Mucosa of descending colon (tissue), 3 donors: ENCODE data around the gene ECSCR. TPM values are rescaled to one million over a fixed set of nuclear protein-coding genes. Genes with fewer than 3 reads are reported as not detected.
"Not testable (repeated sequence)": the region's sequence is repeated elsewhere in the genome, so short reads cannot be mapped to it uniquely, and the experiment has no call there.

ENCODE experiments used
- ATAC-seq: fragments of 200-7000 bp; cut with Tn5 transposase; one replicate; pipeline ENCODE4 v1.9.1; 2020; ENCODE audit warnings: mild to moderate bottlenecking, moderate library complexity
- DNase-seq, 3 donors: peaks; one replicate each; pipeline ENCODE4 v3.0.0-alpha.2; 2020
- H3K36me3 ChIP-seq: fragments of 200-600 bp; one replicate; pipeline ENCODE4 v1.8.0; 2021; ENCODE audit warnings: low read depth, mild to moderate bottlenecking
- H3K4me1 ChIP-seq: fragments of 200-600 bp; one replicate; pipeline ENCODE4 v1.8.0; 2021; ENCODE audit warnings: low read depth, mild to moderate bottlenecking
- H3K4me3 ChIP-seq: fragments of 200-600 bp; one replicate; pipeline ENCODE4 v1.8.0; 2021; ENCODE audit warnings: mild to moderate bottlenecking
- H3K9me3 ChIP-seq: fragments of 200-600 bp; one replicate; pipeline ENCODE4 v1.8.0; 2021; ENCODE audit warnings: mild to moderate bottlenecking
- CTCF ChIP-seq: fragments of 200-600 bp; IDR thresholded peaks from one replicate; pipeline ENCODE4 v1.8.0; 2022; ENCODE audit warnings: antibody characterized with exemption, mild to moderate bottlenecking
- intact Hi-C, 2 donors: fragments of 100-400 bp; cut with DNase I in 1 of 2; cut with micrococcal nuclease in 1 of 2; formaldehyde crosslinking; loops; one replicate each; pipeline versions ENCODE4 v1.11.0 to v1.11.1; 2022; cut with DNase I, micrococcal nuclease
- total RNA-seq, 3 donors: library from RNA; stranded (reverse); fragmentation: NEBNext Ultra II Directional in 2 of 3; extraction: Animal tissue kit (Norgen Biotek cat#: 25700) in 2 of 3; gene quantifications; one replicate each; pipeline versions ENCODE4 v1.2.1 to v1.2.4, GENCODE V29; 2021 to 2023
- donor health status: DM: no; HTN: no; CAD: no; lungs with moderate emphysema.
- donor health status: DM: no; HTN: no; CAD: no.
- donor health status: DM: no; HTN: yes; CAD: no.

The ECSCR gene
- total RNA-seq, 3 donors from 2014 or later, result 3.4 to 8.5 (median 7.9) TPM

- Histone ChIP-seq H3K36me3 (no peaks in the 10 kb centered on the region), H3K9me3 (no peaks in the 10 kb centered on the region), H3K4me3 (no peak overlapping the region), H3K4me1 (peaks cover 5% of the 10 kb centered on the region)
- ATAC-seq (no peak), DNase-seq (no peak)
- no peak for TF ChIP-seq CTCF
- intact Hi-C loops, result no loop called here
These were observed 51.3 kb downstream of the ECSCR start for GRCh38 chr5:139410993-139411828.

GRCh38 chr5:139410121-139410992 is 52.2 kb downstream of the ECSCR start:
- intact Hi-C loops, result no loop called here
- no peaks in the 10 kb centered on the region for H3K36me3 ChIP-seq
- TF ChIP-seq CTCF, result no peak
- no peaks in the 10 kb centered on the region for H3K4me1 ChIP-seq
- ATAC-seq, result no peak
- no peak overlapping the region for H3K4me3 ChIP-seq
- DNase-seq, result no peak
- no peaks in the 10 kb centered on the region for H3K9me3 ChIP-seq

DNA sequence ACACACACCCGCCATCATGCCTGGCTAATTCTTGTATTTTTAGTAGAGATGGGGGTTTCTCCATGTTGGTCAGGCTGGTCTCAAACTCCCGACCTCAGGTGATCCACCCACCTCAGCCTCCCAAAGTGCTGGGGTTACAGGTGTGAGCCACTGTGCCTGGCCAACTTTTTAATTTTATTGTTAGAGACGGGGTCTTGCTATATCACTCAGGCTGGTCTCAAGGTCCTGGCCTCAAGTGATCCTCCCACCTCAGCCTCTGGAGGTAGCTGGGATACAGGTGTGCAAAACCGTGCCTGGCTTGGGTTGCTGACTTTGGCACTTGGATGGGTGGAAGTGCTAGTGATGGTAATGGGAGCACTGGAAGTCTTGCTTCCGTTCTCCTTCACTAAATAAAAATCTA is 53.4 kb downstream of the ECSCR start:
- intact Hi-C loops, ATAC-seq, H3K4me3 ChIP-seq, H3K36me3 ChIP-seq, H3K9me3 ChIP-seq, DNase-seq, H3K4me1 ChIP-seq: not testable (repeated sequence)

DNA sequence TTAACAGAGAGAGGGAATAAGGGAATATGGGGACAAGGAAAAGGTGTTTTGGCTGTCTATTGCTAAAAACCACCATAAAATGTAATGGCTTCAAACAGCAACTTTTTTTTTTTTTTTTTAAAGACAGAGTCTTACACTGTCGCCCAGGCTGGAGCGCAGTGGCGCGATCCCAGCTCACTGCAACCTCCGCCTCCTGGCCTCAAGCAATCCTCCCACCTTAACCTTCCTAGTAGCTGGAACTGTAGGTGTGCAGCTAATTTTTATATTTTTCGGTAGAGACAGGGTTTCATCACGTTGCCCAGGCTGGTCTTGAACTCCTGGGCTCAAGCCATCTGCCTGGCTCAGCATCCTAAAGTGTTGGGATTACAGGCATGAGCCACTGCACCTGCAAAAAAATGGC is 54.4 kb downstream of the ECSCR start:
- Histone ChIP-seq H3K4me1 (peaks cover 12% of the 10 kb centered on the region), H3K9me3 (no peaks in the 10 kb centered on the region), H3K4me3 (no peak overlapping the region), H3K36me3 (no peaks in the 10 kb centered on the region)
- no peak for DNase-seq
- no peak for TF ChIP-seq CTCF
- ATAC-seq, result no peak
- intact Hi-C loops, result no loop called here

- ATAC-seq, result no peak
- Histone ChIP-seq H3K9me3 (no peaks in the 10 kb centered on the region), H3K4me1 (peaks cover 15% of the 10 kb centered on the region), H3K36me3 (no peaks in the 10 kb centered on the region), H3K4me3 (no peak overlapping the region)
- no peak for TF ChIP-seq CTCF
- no peak for DNase-seq
- intact Hi-C loops, result no loop called here
These were observed 55.0 kb downstream of the ECSCR start for GRCh38 chr5:139407517-139407916.

GRCh38 chr5:139406963-139407362 is 55.6 kb downstream of the ECSCR start:
- no peak for DNase-seq
- intact Hi-C loops, result no loop called here

More at GRCh38 chr5:139406963-139407362, 55.6 kb downstream of the ECSCR start:
- Histone ChIP-seq H3K4me3 (no peak overlapping the region), H3K4me1 (peaks cover 15% of the 10 kb centered on the region), H3K9me3 (no peaks in the 10 kb centered on the region), H3K36me3 (no peaks in the 10 kb centered on the region)
- no peak for ATAC-seq
- no peak for TF ChIP-seq CTCF
